GM18498 (cell line): ENCODE measurements around the gene DRGX.
A peak's percentile ranks its signal among the peaks of the same experiment; 100 is the strongest.

Experiments
- ATAC-seq: cut with Tn5 transposase; IDR thresholded peaks from one replicate; pipeline ENCODE4 v1.9.1; 2021; ENCODE audit warnings: mild to moderate bottlenecking, moderate library complexity; ENCODE audit not compliant: unreplicated experiment

The DRGX gene

DNA sequence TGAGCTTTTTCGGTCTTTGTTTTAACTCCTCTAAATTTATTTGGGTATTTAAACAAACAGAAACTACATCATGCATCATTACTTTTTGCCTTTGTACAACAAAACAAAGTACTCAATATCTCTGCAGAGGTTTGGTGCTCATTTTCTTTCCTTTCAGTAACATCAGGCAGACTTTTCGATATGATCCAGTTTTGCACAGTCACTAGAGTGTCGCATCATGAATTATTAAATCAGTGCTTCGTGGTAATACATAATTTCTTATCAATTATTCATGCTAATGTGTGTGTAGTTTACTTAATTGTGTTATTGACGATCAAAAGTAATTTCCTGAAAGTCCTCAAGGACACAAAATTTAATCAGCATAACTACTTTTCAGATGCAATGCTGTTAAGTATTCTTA lies 31.8 kb downstream of the DRGX start:
- no peak for ATAC-seq

GRCh38 chr10:49363309-49364031 lies 32.4 kb downstream of the DRGX start:
- ATAC-seq, result no peak

GRCh38 chr10:49362596-49363260 lies 33.2 kb downstream of the DRGX start:
- peak; percentile 93 for ATAC-seq

GRCh38 chr10:49361735-49362568 lies 33.9 kb downstream of the DRGX start:
- no peak for ATAC-seq

- no peak for ATAC-seq
Measured at GRCh38 chr10:49361178-49361554, 34.7 kb downstream of the DRGX start.

DNA sequence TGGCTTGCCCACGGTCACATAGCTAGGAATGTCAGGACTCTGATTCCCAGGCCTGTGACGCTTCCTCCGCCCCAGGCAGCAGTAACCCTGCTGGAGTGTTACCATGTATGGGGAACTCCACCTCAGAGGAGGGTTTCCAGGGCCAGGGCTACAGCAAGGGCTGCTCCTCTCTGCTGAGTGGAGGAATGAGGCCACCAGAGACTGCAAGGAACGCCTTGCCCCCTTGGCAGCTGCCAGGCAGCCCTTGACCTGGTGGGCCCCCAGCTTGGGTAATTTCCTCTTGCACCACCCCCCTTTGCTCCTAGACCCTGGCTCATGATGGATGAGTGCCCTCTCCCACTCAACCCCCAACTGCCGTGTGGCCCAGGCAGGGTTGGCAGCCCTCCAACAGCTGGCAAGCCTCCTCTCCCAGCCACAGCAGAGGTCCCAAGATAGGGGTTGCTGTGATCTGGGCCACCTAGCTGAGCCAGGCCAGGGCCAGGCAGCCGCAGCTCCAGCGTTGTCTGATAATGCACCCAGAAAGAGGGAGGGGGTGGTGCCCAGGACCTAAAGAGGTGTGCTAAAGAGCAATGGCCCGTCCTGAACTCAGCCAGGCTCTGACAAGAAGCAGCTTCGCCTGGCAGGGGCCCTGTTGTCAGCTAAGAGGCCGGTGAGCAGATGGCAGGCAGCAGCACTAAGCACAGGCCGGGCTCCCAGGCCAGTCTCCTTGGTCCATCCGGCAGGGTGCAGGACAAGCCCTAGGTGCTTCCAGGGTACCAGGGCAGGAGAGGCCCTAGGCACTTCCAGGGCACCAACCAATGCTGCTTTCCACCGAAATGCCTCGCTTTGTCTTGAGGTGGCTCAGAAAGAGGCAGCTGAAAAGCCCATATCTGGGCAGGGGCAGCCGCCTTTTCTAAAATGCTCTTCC lies 35.4 kb downstream of the DRGX start:
- no peak for ATAC-seq

GRCh38 chr10:49359349-49360270 lies 36.3 kb downstream of the DRGX start:
- ATAC-seq, result no peak

- ATAC-seq, result no peak
Measured at GRCh38 chr10:49357910-49358309, 38.0 kb downstream of the DRGX start.

GRCh38 chr10:49356944-49357343 lies 38.9 kb downstream of the DRGX start:
- ATAC-seq, result no peak

DNA sequence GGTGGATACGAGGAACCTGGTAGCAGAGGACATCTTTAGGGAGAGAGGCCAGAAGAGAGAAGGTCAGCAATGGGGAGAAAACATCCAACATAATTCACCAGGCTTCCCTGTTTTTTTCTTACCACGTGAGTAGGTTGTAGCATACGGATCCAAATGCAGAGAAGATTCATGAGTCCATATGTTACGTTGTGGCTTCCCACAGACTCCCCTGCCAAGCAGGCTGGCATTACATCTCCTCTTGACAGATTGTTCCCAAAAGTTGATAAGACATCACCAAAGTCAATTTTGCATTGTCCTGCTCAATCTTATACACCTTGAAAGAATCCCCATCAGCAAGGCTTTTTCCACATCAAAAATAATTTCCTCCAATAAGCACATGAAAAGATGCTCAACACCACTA lies 39.7 kb downstream of the DRGX start:
- no peak for ATAC-seq

DNA sequence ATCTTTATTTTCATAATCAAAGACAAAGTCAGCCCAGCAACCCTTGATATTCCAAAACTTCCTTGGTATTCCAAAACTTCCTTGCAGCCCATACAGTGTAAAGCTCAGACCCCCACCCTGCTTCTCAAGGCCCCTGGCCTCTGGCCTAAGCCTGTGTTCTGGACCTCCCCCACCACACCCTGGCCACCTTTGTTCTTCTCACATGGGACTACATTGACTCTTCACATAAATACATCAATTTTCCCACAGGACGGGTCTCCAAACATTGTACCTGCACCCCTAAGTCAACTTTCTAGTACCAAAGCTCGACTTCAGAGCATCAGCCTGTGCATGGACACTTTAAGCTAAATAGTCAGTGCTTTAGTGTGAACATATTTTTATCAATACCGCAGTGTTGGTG lies 40.7 kb downstream of the DRGX start:
- no peak for ATAC-seq

GRCh38 chr10:49354593-49354992 lies 41.3 kb downstream of the DRGX start:
- no peak for ATAC-seq

DNA sequence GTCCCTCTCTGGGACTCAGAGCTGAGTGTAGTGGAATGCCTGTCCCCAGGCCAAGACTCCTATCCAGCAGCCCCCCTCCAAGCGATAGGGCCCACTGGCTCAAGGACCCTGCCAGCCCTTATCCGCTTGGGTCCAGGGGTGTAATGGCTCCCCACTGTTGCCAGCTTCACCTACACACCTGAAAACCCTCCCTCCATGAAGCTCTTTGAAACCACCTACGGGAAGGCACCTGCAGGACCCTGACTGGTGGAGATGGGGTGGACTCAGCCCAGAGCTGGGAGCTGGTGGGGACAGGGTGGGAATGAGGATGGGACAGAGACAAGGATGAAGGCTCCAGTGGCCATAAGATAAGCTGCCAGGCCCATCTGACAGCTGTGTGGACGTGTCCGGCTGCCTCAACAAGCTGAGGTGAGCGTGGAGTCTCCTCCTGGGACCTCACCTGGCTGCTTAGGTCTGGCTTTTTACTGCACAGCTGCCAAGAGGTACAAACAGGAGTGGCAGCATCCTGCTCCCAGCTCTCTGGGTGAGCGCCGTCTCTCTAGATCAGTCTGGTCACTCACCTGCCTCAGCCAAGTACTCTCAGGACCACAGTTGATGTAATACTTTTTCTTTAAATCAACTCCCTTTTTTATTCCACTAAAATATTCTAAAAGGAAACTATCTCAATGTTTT lies 41.9 kb downstream of the DRGX start:
- no peak for ATAC-seq

DNA sequence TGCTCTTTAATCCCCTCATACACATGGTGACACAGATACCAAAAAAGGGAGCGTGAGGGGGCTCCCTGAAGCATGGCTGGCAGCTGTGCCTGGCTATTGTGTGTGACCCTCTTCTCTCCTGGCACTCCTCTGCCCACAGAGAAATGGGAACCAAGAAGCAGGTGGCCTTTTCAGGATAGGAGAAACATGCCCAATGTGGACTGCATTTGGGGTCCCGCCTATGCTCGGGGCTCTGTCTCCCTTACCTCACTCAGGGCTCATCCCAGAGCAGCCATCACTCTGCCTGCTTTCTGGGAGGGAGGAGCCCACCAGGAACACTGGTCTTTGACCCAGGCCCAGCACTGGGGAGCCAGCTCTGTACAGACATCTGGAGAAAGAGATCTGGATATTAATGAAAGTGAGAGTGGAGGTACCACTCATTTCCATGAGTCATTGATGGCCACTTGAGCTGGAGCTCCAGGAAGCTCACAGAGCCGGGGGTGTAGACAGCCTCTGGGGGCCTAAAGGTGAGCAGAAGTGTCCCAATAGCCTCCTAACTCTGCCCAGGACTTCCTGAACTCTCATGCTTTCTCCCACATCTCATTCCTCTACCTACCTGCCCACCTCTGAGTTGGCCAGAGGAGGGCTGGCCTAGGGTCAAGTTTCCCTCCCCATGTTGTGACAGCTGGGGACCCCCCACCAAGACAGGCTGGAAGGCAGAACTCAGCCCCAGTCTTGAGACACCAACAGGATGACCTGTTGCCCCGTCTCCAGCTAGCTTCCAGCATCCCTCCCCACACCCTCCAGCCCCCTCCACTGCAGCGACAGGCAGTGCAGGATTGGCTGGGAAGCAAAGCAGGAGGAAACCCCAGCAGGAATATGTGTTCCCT lies 42.6 kb downstream of the DRGX start:
- no peak for ATAC-seq

- no peak for ATAC-seq
Measured at GRCh38 chr10:49352323-49352722, 43.6 kb downstream of the DRGX start.

GRCh38 chr10:49351669-49352068 lies 44.2 kb downstream of the DRGX start:
- no peak for ATAC-seq

GRCh38 chr10:49350846-49351532 lies 44.9 kb downstream of the DRGX start:
- no peak for ATAC-seq

- no peak for ATAC-seq
Measured at GRCh38 chr10:49350138-49350537, 45.8 kb downstream of the DRGX start.
